Right lobe of liver (tissue), 6 donors: ENCODE data around the gene LSM14A. TPM values are rescaled to one million over a fixed set of nuclear protein-coding genes. Genes with fewer than 3 reads are reported as not detected.
"Not testable (repeated sequence)": the region's sequence is repeated elsewhere in the genome, so short reads cannot be mapped to it uniquely, and the experiment has no call there.

Experiments used
- ATAC-seq, 4 donors: fragments of 200-7000 bp; cut with Tn5 transposase; one replicate each; pipeline ENCODE4 v1.9.1; 2020; ENCODE audit warnings: mild to moderate bottlenecking in 4 of 4, moderate library complexity in 4 of 4
- DNase-seq, 3 donors: peaks; one replicate each; pipeline ENCODE4 v3.0.0-alpha.2; 2020
- H3K27ac ChIP-seq, 3 donors: fragments of 200-600 bp; one replicate each; pipeline ENCODE4 v1.8.0; 2022
- H3K27me3 ChIP-seq, 2 donors: fragments of 200-600 bp; one replicate each; pipeline ENCODE4 v1.8.0; 2022
- H3K36me3 ChIP-seq, 4 donors: fragments of 200-600 bp; sonication (generic) in 1 of 4; one replicate each; pipeline versions ENCODE4 v1.5.1 to v1.8.0; 2017 to 2022; ENCODE audit warnings: control low read depth in 1 of 4
- H3K4me1 ChIP-seq, 4 donors: fragments of 200-600 bp; sonication (generic) in 1 of 4; one replicate each; pipeline versions ENCODE4 v1.5.1 to v1.8.0; 2017 to 2022; ENCODE audit warnings: control low read depth in 1 of 4
- H3K4me3 ChIP-seq, 3 donors: fragments of 200-600 bp; one replicate each; pipeline ENCODE4 v1.8.0; 2022
- H3K9me3 ChIP-seq, 4 donors: fragments of 200-600 bp; sonication (generic) in 1 of 4; one replicate each; pipeline versions ENCODE4 v1.5.1 to v1.8.0; 2017 to 2022; ENCODE audit warnings: control low read depth in 1 of 4
- POLR2A ChIP-seq: fragments of 450-650 bp; IDR thresholded peaks from one replicate; pipeline ENCODE4 v1.6.1; 2017; ENCODE audit warnings: antibody characterized with exemption, mild to moderate bottlenecking
- WGBS: methylation state at CpG from one replicate; pipeline ENCODE4 v1.1.6; 2018; ENCODE audit warnings: low coverage, low lambda C conversion rate; ENCODE audit not compliant: insufficient coverage; ENCODE audit errors: missing lambda C conversion rate; 5-methylcytosine and 5-hydroxymethylcytosine counted together
- intact Hi-C, 2 donors: fragments of 100-400 bp; cut with DNase I; formaldehyde crosslinking; loops; one replicate each; pipeline versions ENCODE4 v1.11.2 to v1.14.1; 2022
- total RNA-seq, 6 experiments: library from RNA; depleted of rRNA in 2 of 6; stranded (reverse); fragments of >200 nt in 2 of 6; fragmentation: NEBNext Ultra II Directional in 3 of 6; extraction: Animal tissue kit (Norgen Biotek cat#: 25700) in 3 of 6; gene quantifications; one replicate each; pipeline versions ENCODE4 v1.1.0 to v1.2.4, GENCODE V29; 2016 to 2023
- TF ChIP-seq, protein P1 (sequence below), 4 donors: fragments of 200-600 bp in 3 of 4; fragments of 450-650 bp in 1 of 4; IDR thresholded peaks; one replicate each; pipeline versions ENCODE4 v1.5.1 to v1.8.0; 2016 to 2022; ENCODE audit warnings: antibody characterized with exemption in 4 of 4, mild to moderate bottlenecking in 2 of 4
- donor health status: DM: no; HTN: yes; CAD: no.
- donor health status: DM: no; HTN: no; CAD: no.
- donor health status: DM: no; HTN: no; CAD: no.
- donor health status: DM: no; HTN: yes; CAD: no.
- donor health status: DM: no; HTN: yes; CAD: no.

The LSM14A gene
- total RNA-seq, 6 experiments from 2014 or later = 32.1 to 61.9 (median 50.4) TPM

- ATAC-seq (peak; percentile 35 to 83 (median 52)), DNase-seq (peak in 1 of 3 donors; percentile 70)
- Histone ChIP-seq H3K27me3 (no peaks in the 10 kb centered on the region), H3K9me3 (no peaks in the 10 kb centered on the region), H3K36me3 (no peaks in the 10 kb centered on the region), H3K4me3 (no peak overlapping the region), H3K27ac (no peak overlapping the region), H3K4me1 (no peaks in the 10 kb centered on the region)
- intact Hi-C loops = no loop called here
- no peak for TF ChIP-seq POLR2A
- TF ChIP-seq, protein P1, sequence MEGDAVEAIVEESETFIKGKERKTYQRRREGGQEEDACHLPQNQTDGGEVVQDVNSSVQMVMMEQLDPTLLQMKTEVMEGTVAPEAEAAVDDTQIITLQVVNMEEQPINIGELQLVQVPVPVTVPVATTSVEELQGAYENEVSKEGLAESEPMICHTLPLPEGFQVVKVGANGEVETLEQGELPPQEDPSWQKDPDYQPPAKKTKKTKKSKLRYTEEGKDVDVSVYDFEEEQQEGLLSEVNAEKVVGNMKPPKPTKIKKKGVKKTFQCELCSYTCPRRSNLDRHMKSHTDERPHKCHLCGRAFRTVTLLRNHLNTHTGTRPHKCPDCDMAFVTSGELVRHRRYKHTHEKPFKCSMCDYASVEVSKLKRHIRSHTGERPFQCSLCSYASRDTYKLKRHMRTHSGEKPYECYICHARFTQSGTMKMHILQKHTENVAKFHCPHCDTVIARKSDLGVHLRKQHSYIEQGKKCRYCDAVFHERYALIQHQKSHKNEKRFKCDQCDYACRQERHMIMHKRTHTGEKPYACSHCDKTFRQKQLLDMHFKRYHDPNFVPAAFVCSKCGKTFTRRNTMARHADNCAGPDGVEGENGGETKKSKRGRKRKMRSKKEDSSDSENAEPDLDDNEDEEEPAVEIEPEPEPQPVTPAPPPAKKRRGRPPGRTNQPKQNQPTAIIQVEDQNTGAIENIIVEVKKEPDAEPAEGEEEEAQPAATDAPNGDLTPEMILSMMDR (IDR thresholded peaks at IDR 0.05) = no peak
- WGBS = 64% methylated on average over 15 of the region's 18 CpGs
Measured at GRCh38 chr19:34236035-34236987, 64.0 kb downstream of the LSM14A start.

GRCh38 chr19:34237283-34237682, 65.0 kb downstream of the LSM14A start:
- TF ChIP-seq, protein P1 (IDR thresholded peaks at IDR 0.05) = no peak
- TF ChIP-seq POLR2A = no peak
- intact Hi-C loops = no loop called here
- Histone ChIP-seq H3K27ac (no peak overlapping the region), H3K9me3 (no peaks in the 10 kb centered on the region), H3K27me3 (no peaks in the 10 kb centered on the region), H3K4me1 (no peaks in the 10 kb centered on the region), H3K4me3 (no peak overlapping the region), H3K36me3 (no peaks in the 10 kb centered on the region)
- ATAC-seq (no peak), DNase-seq (no peak)
- 68% methylated on average over 3 of the region's 3 CpGs for WGBS

- TF ChIP-seq, protein P1 (IDR thresholded peaks at IDR 0.05) = no peak
- TF ChIP-seq POLR2A = no peak
Measured at GRCh38 chr19:34237939-34238338, 65.6 kb downstream of the LSM14A start.

DNA sequence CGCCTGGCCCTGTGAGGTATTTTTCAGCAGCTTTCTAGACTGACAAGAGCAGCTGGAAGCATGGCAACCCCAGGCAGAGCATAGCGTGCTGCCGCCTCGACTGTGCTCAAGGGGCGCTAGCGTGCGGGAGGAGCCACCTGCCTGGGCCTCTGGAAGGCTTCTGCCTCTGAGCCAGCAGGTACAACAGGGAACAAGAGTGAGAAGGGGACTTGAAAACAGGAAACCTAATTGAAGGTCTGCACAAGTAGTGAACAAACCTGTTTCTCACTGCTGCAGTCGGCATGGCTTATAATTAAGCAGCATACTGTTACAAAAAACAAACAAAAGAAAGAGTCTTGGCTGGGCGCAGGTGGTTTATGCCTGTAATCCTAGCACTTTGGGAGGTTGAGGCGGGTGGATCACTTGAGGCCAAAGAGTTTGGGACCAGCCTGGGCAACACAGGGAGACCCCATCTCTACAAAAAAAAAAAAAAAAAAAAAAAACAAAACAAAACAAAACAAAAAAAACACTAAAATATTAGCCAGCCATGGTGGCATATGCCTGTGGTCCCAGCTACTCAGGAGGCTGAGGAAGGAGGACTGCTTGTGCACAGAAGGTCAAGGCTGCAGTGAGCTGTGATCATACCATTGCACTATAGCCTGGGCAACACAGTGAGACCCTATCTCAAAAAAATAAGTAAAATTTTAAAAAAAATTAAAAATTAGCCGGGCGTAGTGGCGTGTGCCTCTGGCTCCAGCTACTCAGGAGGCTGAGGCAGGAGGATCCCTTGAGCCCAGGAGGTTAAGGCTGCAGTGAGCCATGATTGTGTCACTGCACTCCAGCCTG, 69.4 kb downstream of the LSM14A start:
- ATAC-seq = no peak
- H3K4me1 ChIP-seq = no peaks in the 10 kb centered on the region
- intact Hi-C loops = loop anchor here in 1 of 2 donors (10.0 kb wide), 1 partner anchor 103 kb away; no protein-coding TSS in a partner anchor
- TF ChIP-seq POLR2A = no peak
- TF ChIP-seq, protein P1 (IDR thresholded peaks at IDR 0.05) = no peak
- no peaks in the 10 kb centered on the region for H3K9me3 ChIP-seq
- H3K27me3 ChIP-seq = no peaks in the 10 kb centered on the region
- 80% methylated on average over 12 of the region's 13 CpGs for WGBS
- H3K27ac ChIP-seq = no peak overlapping the region
- no peak for DNase-seq
- no peak overlapping the region for H3K4me3 ChIP-seq
- H3K36me3 ChIP-seq = no peaks in the 10 kb centered on the region

More at GRCh38 chr19:34237939-34238338, 65.6 kb downstream of the LSM14A start:
- no peaks in the 10 kb centered on the region for H3K4me1 ChIP-seq
- intact Hi-C loops = no loop called here
- H3K4me3 ChIP-seq = no peak overlapping the region
- H3K36me3 ChIP-seq = no peaks in the 10 kb centered on the region
- DNase-seq (no peak), ATAC-seq (no peak)
- no peaks in the 10 kb centered on the region for H3K9me3 ChIP-seq
- H3K27ac ChIP-seq = no peak overlapping the region
- WGBS = 94% methylated on average over 3 of the region's 4 CpGs
- H3K27me3 ChIP-seq = no peaks in the 10 kb centered on the region

GRCh38 chr19:34243138-34243875, 71.0 kb downstream of the LSM14A start:
- intact Hi-C loops = loop anchor here in 1 of 2 donors (10.0 kb wide), 1 partner anchor 101 kb away; no protein-coding TSS in a partner anchor
- not testable (repeated sequence) for H3K27me3 ChIP-seq, H3K4me1 ChIP-seq, H3K27ac ChIP-seq, H3K4me3 ChIP-seq, H3K36me3 ChIP-seq, DNase-seq, H3K9me3 ChIP-seq
- WGBS = 97% methylated on average over 7 of the region's 10 CpGs
- ATAC-seq = peak in 1 of 4 donors; percentile 17
